HG03097 (cell line): Measurements from ENCODE around the gene FOXD4L4.
"Not testable (repeated sequence)": the region's sequence is repeated elsewhere in the genome, so short reads cannot be mapped to it uniquely, and the experiment has no call there.

Experiments used
- ATAC-seq: cut with Tn5 transposase; IDR thresholded peaks from one replicate; pipeline ENCODE4 v1.9.1; 2021; ENCODE audit not compliant: unreplicated experiment, low FRiP score

The FOXD4L4 gene

DNA sequence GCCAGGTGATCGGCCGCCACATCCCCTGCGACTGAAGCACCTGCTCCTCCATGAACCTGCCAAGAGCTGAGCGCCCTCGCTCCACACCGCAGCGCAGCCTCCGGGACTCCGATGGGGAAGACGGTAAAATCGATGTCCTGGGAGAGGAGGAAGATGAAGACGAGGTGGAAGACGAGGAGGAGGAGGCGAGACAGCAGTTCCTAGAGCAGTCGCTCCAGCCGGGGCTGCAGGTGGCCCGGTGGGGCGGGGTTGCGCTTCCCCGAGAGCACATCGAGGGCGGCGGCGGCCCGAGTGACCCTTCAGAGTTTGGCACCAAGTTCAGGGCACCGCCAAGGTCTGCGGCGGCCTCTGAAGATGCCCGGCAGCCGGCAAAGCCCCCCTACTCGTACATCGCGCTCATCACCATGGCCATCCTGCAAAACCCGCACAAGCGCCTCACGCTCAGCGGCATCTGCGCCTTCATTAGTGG, at the start of gene FOXD4L4:
Gene FOXD4L4 (plus strand): TSS at position 51 of the 469 bp plus-strand sequence. CDS start 0 bp downstream, at position 51.
- ATAC-seq, result not testable (repeated sequence)

DNA sequence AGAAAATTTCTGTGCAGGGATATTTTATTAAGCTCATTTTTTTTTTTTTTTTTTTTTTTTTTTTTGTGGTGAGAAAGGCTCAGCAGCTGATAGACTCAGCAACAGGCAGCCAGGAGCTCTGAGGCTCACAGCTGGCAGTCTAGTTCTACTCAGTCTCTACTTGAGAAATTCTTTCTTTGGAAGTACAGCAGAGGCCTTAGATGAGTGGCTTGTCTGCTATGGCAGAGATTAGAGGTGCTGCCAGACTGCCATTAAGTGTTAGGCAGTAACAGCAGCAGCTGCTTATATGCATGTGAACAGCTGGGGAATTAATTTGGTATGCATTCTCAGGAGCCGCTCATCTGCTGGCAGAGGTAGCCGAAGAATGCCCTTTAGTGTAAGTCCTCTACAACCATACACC, 33.4 kb upstream of the FOXD4L4 start:
- not testable (repeated sequence) for ATAC-seq

DNA sequence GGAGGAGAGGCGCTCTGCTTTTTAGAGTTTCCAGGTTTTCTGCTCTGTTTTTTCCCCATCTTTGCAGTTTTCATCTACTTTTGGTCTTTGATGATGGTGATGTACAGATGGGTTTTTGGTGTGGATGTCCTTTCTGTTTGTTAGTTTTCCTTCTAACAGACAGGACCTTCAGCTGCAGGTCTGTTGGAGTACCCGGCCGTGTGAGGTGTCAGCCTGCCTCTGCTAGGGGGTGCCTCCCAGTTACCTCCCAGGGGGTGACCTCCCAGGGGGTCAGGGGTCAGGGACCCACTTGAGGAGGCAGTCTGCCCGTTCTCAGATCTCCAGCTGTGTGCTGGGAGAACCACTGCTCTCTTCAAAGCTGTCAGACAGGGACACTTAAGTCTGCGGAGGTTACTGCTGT, 22.5 kb upstream of the FOXD4L4 start:
- not testable (repeated sequence) for ATAC-seq

DNA sequence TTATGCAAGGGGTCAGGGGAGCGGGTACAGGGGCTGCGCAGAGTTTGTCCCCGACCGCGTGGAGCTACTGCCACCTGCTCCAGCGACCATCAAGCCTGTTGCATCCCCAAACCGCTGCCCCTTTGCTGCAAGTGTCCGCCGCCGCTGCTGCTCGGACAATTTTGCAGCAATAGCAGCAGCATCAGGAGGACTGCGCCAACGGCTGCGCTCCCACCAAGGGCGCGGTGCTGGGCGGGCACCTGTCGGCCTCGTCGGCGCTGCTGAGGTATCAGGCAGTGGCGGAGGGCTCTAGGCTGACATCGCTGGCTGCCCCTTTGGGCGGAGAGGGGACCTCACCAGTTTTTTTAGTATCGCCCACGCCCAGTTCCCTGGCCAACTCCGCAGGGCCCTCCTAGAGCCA, 1.2 kb downstream of the FOXD4L4 start:
- ATAC-seq, result not testable (repeated sequence)
